HG03064 (cell line): ENCODE data around the gene LDHD.
A peak's percentile ranks its signal among the peaks of the same experiment; 100 is the strongest.

Experiments used
- ATAC-seq: cut with Tn5 transposase; IDR thresholded peaks from one replicate; pipeline ENCODE4 v1.9.1; 2021; ENCODE audit warnings: low read depth; ENCODE audit not compliant: unreplicated experiment

Gene LDHD

GRCh38 chr16:75083813-75084212 is 32.8 kb downstream of the LDHD start:
- ATAC-seq = no peak

- no peak for ATAC-seq
These were observed 35.3 kb downstream of the LDHD start for GRCh38 chr16:75081179-75081859.

GRCh38 chr16:75080205-75081029 is 36.2 kb downstream of the LDHD start:
- ATAC-seq = no peak

- no peak for ATAC-seq
These were observed 37.1 kb downstream of the LDHD start for GRCh38 chr16:75079346-75079926.

GRCh38 chr16:75078886-75079285 is 37.7 kb downstream of the LDHD start:
- no peak for ATAC-seq

GRCh38 chr16:75075688-75076268 is 40.8 kb downstream of the LDHD start:
- ATAC-seq = no peak

- ATAC-seq = peak; percentile 95
These were observed 41.5 kb downstream of the LDHD start for GRCh38 chr16:75074920-75075687.

- ATAC-seq = no peak
These were observed 42.2 kb downstream of the LDHD start for GRCh38 chr16:75074304-75074793.

- ATAC-seq = no peak
These were observed 42.9 kb downstream of the LDHD start for GRCh38 chr16:75073545-75074303.

GRCh38 chr16:75072239-75072947 is 44.2 kb downstream of the LDHD start:
- ATAC-seq = no peak

GRCh38 chr16:75071621-75072020 is 45.0 kb downstream of the LDHD start:
- no peak for ATAC-seq

- ATAC-seq = no peak
These were observed 46.4 kb downstream of the LDHD start for GRCh38 chr16:75070012-75070841.

GRCh38 chr16:75068085-75069031 is 48.2 kb downstream of the LDHD start:
- ATAC-seq = no peak

GRCh38 chr16:75066861-75067447 is 49.6 kb downstream of the LDHD start:
- ATAC-seq = no peak

GRCh38 chr16:75065521-75066149 is 50.9 kb downstream of the LDHD start:
- no peak for ATAC-seq

- ATAC-seq = peak; percentile 48
These were observed 51.5 kb downstream of the LDHD start for GRCh38 chr16:75065149-75065505.
